Activated CD4-positive, alpha-beta T cell treated with anti-CD3 and anti-CD28 coated beads, Interleukin-2, amount 10 ng/mL, durations not matched to agents 7 days and 5 days (primary cell): ENCODE data around the gene CCT7. TPM values are rescaled to one million over a fixed set of nuclear protein-coding genes. Genes with fewer than 3 reads are reported as not detected.

Source experiments
- CTCF ChIA-PET: fragments of 350-600 bp; sonication (Branson Sonifier 250); formaldehyde crosslinking; loops from one replicate; lab custom pipeline; 2021; ENCODE audit warnings: antibody characterized with exemption; lab: Charles Lee
- POLR2A ChIA-PET: fragments of 350-600 bp; sonication (Branson Sonifier 250); formaldehyde crosslinking; loops from one replicate; lab custom pipeline; 2021; ENCODE audit warnings: antibody characterized with exemption; lab: Charles Lee
- DNase-seq: peaks from one replicate; pipeline ENCODE4 v3.0.0-alpha.2; 2020
- H3K27ac Mint-ChIP-seq: one replicate; pipeline ENCODE4 v1.8.0; 2021; ENCODE audit warnings: mild to moderate bottlenecking, moderate library complexity, mixed read lengths
- H3K27me3 Mint-ChIP-seq: one replicate; pipeline ENCODE4 v1.8.0; 2021; ENCODE audit warnings: mixed read lengths
- H3K36me3 Mint-ChIP-seq: one replicate; pipeline ENCODE4 v1.8.0; 2021; ENCODE audit warnings: low read depth, mixed read lengths
- H3K4me1 Mint-ChIP-seq: one replicate; pipeline ENCODE4 v1.8.0; 2021; ENCODE audit warnings: mixed read lengths
- H3K4me3 Mint-ChIP-seq: one replicate; pipeline ENCODE4 v1.8.0; 2021; ENCODE audit warnings: mild to moderate bottlenecking, moderate library complexity, mixed read lengths
- H3K9me3 Mint-ChIP-seq: one replicate; pipeline ENCODE4 v1.8.0; 2021; ENCODE audit warnings: mixed read lengths
- total RNA-seq, 2 experiments: library from RNA; stranded (reverse); gene quantifications; one replicate each; pipeline ENCODE4 v1.2.3, GENCODE V29; 2021

CCT7 gene
- total RNA-seq, 2 experiments from 2014 or later: 281 to 310 TPM

GRCh38 chr2:73294239-73294638, 60.1 kb downstream of the CCT7 start:
- Mint-ChIP-seq H3K36me3 (no peaks in the 10 kb centered on the region), H3K4me1 (peaks cover 16% of the 10 kb centered on the region), H3K9me3 (no peaks in the 10 kb centered on the region), H3K4me3 (no peak overlapping the region), H3K27me3 (peaks cover 80% of the 10 kb centered on the region), H3K27ac (no peak overlapping the region)
- DNase-seq: no peak
- ChIA-PET POLR2A (no interaction called here), CTCF (interaction anchor here (1.0 kb wide), 1 partner anchor 11 kb away, joined by 3 read pairs; no protein-coding TSS in a partner anchor)

GRCh38 chr2:73295751-73296400, 61.8 kb downstream of the CCT7 start:
- no peak overlapping the region for H3K27ac Mint-ChIP-seq
- ChIA-PET POLR2A (no interaction called here), CTCF (no interaction called here)
- H3K4me3 Mint-ChIP-seq: no peak overlapping the region
- no peaks in the 10 kb centered on the region for H3K36me3 Mint-ChIP-seq
- H3K27me3 Mint-ChIP-seq: peaks cover 71% of the 10 kb centered on the region
- H3K9me3 Mint-ChIP-seq: no peaks in the 10 kb centered on the region
- H3K4me1 Mint-ChIP-seq: peaks cover 14% of the 10 kb centered on the region
- no peak for DNase-seq

GRCh38 chr2:73297151-73297559, 63.0 kb downstream of the CCT7 start:
- ChIA-PET CTCF (interaction anchor here (1.0 kb wide), 1 partner anchor 120 kb away, joined by 3 read pairs; no protein-coding TSS in a partner anchor), POLR2A (no interaction called here)
- H3K4me3 Mint-ChIP-seq: no peak overlapping the region
- H3K9me3 Mint-ChIP-seq: no peaks in the 10 kb centered on the region
- no peak for DNase-seq
- H3K36me3 Mint-ChIP-seq: no peaks in the 10 kb centered on the region
- peaks cover 5% of the 10 kb centered on the region for H3K4me1 Mint-ChIP-seq
- no peak overlapping the region for H3K27ac Mint-ChIP-seq
- peaks cover 69% of the 10 kb centered on the region for H3K27me3 Mint-ChIP-seq

- Mint-ChIP-seq H3K27me3 (peaks cover 67% of the 10 kb centered on the region), H3K27ac (no peak overlapping the region), H3K4me1 (peaks cover 3% of the 10 kb centered on the region), H3K4me3 (no peak overlapping the region), H3K36me3 (no peaks in the 10 kb centered on the region), H3K9me3 (no peaks in the 10 kb centered on the region)
- DNase-seq: no peak
- ChIA-PET POLR2A (no interaction called here), CTCF (no interaction called here)
Measured at GRCh38 chr2:73297586-73297985, 63.5 kb downstream of the CCT7 start.

GRCh38 chr2:73300926-73301325, 66.8 kb downstream of the CCT7 start:
- no peaks in the 10 kb centered on the region for H3K9me3 Mint-ChIP-seq
- CTCF ChIA-PET: interaction anchor here (1.5 kb wide), 1 partner anchor 11 kb away, joined by 5 read pairs; no protein-coding TSS in a partner anchor
- no peaks in the 10 kb centered on the region for H3K4me1 Mint-ChIP-seq
- no peak overlapping the region for H3K27ac Mint-ChIP-seq
- POLR2A ChIA-PET: no interaction called here
- no peak for DNase-seq
- H3K4me3 Mint-ChIP-seq: no peak overlapping the region
- no peaks in the 10 kb centered on the region for H3K36me3 Mint-ChIP-seq
- peaks cover 59% of the 10 kb centered on the region for H3K27me3 Mint-ChIP-seq

GRCh38 chr2:73301636-73302035, 67.5 kb downstream of the CCT7 start:
- Mint-ChIP-seq H3K4me3 (no peak overlapping the region), H3K27me3 (peaks cover 54% of the 10 kb centered on the region), H3K4me1 (no peaks in the 10 kb centered on the region), H3K9me3 (no peaks in the 10 kb centered on the region), H3K36me3 (no peaks in the 10 kb centered on the region), H3K27ac (no peak overlapping the region)
- no peak for DNase-seq
- ChIA-PET POLR2A (no interaction called here), CTCF (interaction anchor here (0.6 kb wide), 1 partner anchor 53 kb away, joined by 4 read pairs; no protein-coding TSS in a partner anchor)

Other genes with a start within 250 kb of the CCT7 start
- gene SFXN5, start 162.6 kb upstream of the CCT7 start, total RNA-seq: 1 to 10 TPM; 7.0 to 10.0 TPM
- 1 to 10 TPM; 8.5 to 8.7 TPM for gene RAB11FIP5, start 121.4 kb upstream of the CCT7 start, total RNA-seq
- gene NOTO, start 31.7 kb upstream of the CCT7 start, total RNA-seq: not detected
- gene SMYD5, start 20.1 kb upstream of the CCT7 start, total RNA-seq: 10 to 100 TPM; 13.6 to 16.5 TPM
- 10 to 100 TPM; 12.5 to 13.7 TPM for gene PRADC1, start 1.1 kb upstream of the CCT7 start, total RNA-seq
- 10 to 100 TPM; 18.2 to 20.2 TPM for gene FBXO41, start 50.2 kb downstream of the CCT7 start, total RNA-seq
- not detected for gene EGR4, start 59.2 kb downstream of the CCT7 start, total RNA-seq
- 10 to 100 TPM; 20.6 to 25.1 TPM for gene ALMS1, start 151.5 kb downstream of the CCT7 start, total RNA-seq